ENCODE measurements around the gene SDR9C7. TPM values are rescaled to one million over a fixed set of nuclear protein-coding genes. Genes with fewer than 3 reads are reported as not detected.

The SDR9C7 gene
- total and polyA plus RNA-seq, 2 experiments from 2014 or later: not detected

- TF ChIP-seq ZNF462 (CRISPR knock-in tag; IDR thresholded peaks at IDR 0.05) (no peak), ETS1 (IDR thresholded peaks at IDR 0.05) (no peak)
Measured at GRCh38 chr12:56927281-56927680, 6.9 kb downstream of the SDR9C7 start (continued).

GRCh38 chr12:56922031-56922430 is 12.2 kb downstream of the SDR9C7 start:
- H3K27me3 Mint-ChIP-seq (ENCODE audit: insufficient read depth, low read depth, poor library complexity): peaks cover 2% of the 10 kb centered on the region
- no peak overlapping the region for H3K4me3 Mint-ChIP-seq
- no peak overlapping the region for H3K27ac ChIP-seq (ENCODE audit: low read depth)
- H3K79me2 ChIP-seq (replicated peaks; ENCODE audit: insufficient read depth): no peaks in the 10 kb centered on the region
- no peak overlapping the region for H3K4me2 ChIP-seq
- H3K36me3 ChIP-seq (ENCODE audit: insufficient read depth): no peaks in the 10 kb centered on the region
- no peak for ATAC-seq
- no peaks in the 10 kb centered on the region; the same call in 1 of the 2 replicates for H3K9me2 ChIP-seq (ENCODE audit: insufficient read depth)
- no peak for DNase-seq (ENCODE audit: low spot score)
- no peaks in the 10 kb centered on the region for H3K36me3 Mint-ChIP-seq (ENCODE audit: low read depth)
- H3K27ac Mint-ChIP-seq: no peak overlapping the region
- no peak overlapping the region for H2AFZ ChIP-seq
- H3F3A ChIP-seq (replicated peaks; ENCODE audit: low read depth): no peaks in the 10 kb centered on the region
- no peaks in the 10 kb centered on the region for H3K4me1 Mint-ChIP-seq
- H4K20me1 ChIP-seq (replicated peaks; ENCODE audit: insufficient read depth): no peaks in the 10 kb centered on the region
- no peaks in the 10 kb centered on the region for H3K4me1 ChIP-seq (ENCODE audit: insufficient read depth)
- peaks cover 9% of the 10 kb centered on the region; the same call in 1 of the 3 replicates for H3K9me3 Mint-ChIP-seq
- no peaks in the 10 kb centered on the region for H3K27me3 ChIP-seq (ENCODE audit: insufficient read depth)
- no peak overlapping the region for H3K4me3 ChIP-seq
- TF ChIP-seq EZH2phosphoT487 (IDR thresholded peaks at IDR 0.05; ENCODE audit: unreplicated experiment) (no peak), REST (IDR thresholded peaks at IDR 0.05; ENCODE audit: unreplicated experiment) (no peak), ZNF114 (CRISPR knock-in tag; IDR thresholded peaks at IDR 0.05) (no peak), STAT1 (IDR thresholded peaks at IDR 0.05; ENCODE audit: unreplicated experiment) (no peak), ZNF331 (CRISPR knock-in tag; IDR thresholded peaks at IDR 0.05; ENCODE audit: low read depth) (no peak), ETS1 (IDR thresholded peaks at IDR 0.05) (no peak), CREB1 (CRISPR knock-in tag; IDR thresholded peaks at IDR 0.05; ENCODE audit: low read depth) (no peak)
